GM12878 (cell line): ENCODE measurements around the gene SETBP1. TPM values are rescaled to one million over a fixed set of nuclear protein-coding genes. Genes with fewer than 3 reads are reported as not detected.

Experiments used
- ATAC-seq: fragments of 200-7000 bp; cut with Tn5 transposase; 3 replicates; pipeline ENCODE4 v1.9.1; 2020; ENCODE audit warnings: mild to moderate bottlenecking, moderate library complexity
- BruUV-seq: library from RNA; stranded (reverse); fragments of 400-500 nt; replicated peaks from 2 replicates; lab custom pipeline; 2021; lab: Mats Ljungman, UMichigan
- CTCF ChIA-PET: fragments of 300-600 bp; sonication (Branson Sonifier 250); formaldehyde crosslinking; extraction: SDS; loops from one replicate; lab custom pipeline; 2021; ENCODE audit warnings: inconsistent platforms; lab: Yijun Ruan, JAX
- POLR2A ChIA-PET: fragments of 350-600 bp; formaldehyde crosslinking; extraction: SDS; loops from one replicate; lab custom pipeline; 2021; ENCODE audit warnings: inconsistent platforms; lab: Charles Lee
- RAD21 ChIA-PET: fragments of 300-600 bp; sonication (Branson Sonifier 250); formaldehyde crosslinking; loops from one replicate; lab custom pipeline; 2023; ENCODE audit warnings: antibody characterized with exemption; ENCODE audit not compliant: unreplicated experiment; lab: Charles Lee
- SMC1A ChIA-PET: fragments of 300-600 bp; sonication (Branson Sonifier 250); formaldehyde crosslinking; loops from one replicate; lab custom pipeline; 2023; ENCODE audit not compliant: unreplicated experiment, uncharacterized antibody; lab: Charles Lee
- DNase-seq: peaks from one replicate; pipeline ENCODE4 v3.0.0-alpha.2; 2011; ENCODE audit warnings: low read depth, low spot score
- FAIRE-seq: peaks from 3 replicates; lab custom pipeline; 2011; peaks lifted over from hg19 to GRCh38; lab: Jason Lieb, UNC
- H2AFZ ChIP-seq: 2 replicates; pipeline ENCODE4 v1.6.0; 2011; ENCODE audit warnings: low read depth, low read length, control low read depth; ENCODE audit not compliant: control insufficient read depth
- H3K27ac ChIP-seq: 2 replicates; pipeline ENCODE4 v1.5.1; 2011; ENCODE audit warnings: control low read depth; ENCODE audit not compliant: control insufficient read depth, insufficient read depth
- H3K27me3 ChIP-seq, 2 experiments: replicated peaks in 1 of 2; 2 replicates each; pipeline versions ENCODE4 v1.6.0 to v1.6.1; 2011; ENCODE audit warnings: low read length in 1 of 2; ENCODE audit not compliant: control insufficient read depth in 2 of 2, insufficient read depth in 2 of 2
- H3K36me3 ChIP-seq, 2 experiments: 2 replicates each; pipeline ENCODE4 v1.5.1; 2011; ENCODE audit warnings: low read length in 1 of 2; ENCODE audit not compliant: control insufficient read depth in 2 of 2, insufficient read depth in 2 of 2
- H3K4me1 ChIP-seq: 2 replicates; pipeline ENCODE4 v1.6.1; 2011; ENCODE audit warnings: mild to moderate bottlenecking, low read length, moderate library complexity, mixed read lengths; ENCODE audit not compliant: control insufficient read depth, insufficient read depth
- H3K4me2 ChIP-seq: 2 replicates; pipeline ENCODE4 v1.6.0; 2011; ENCODE audit warnings: control low read depth; ENCODE audit not compliant: control insufficient read depth, insufficient read depth
- H3K4me3 ChIP-seq: fragments of 200-600 bp; sonication (generic); 2 replicates; pipeline ENCODE4 v1.5.1; 2016
- H3K79me2 ChIP-seq: 2 replicates; pipeline ENCODE4 v1.6.0; 2011; ENCODE audit warnings: low read length; ENCODE audit not compliant: control insufficient read depth, insufficient read depth
- H3K9ac ChIP-seq: 2 replicates; pipeline ENCODE4 v1.8.0; 2011; ENCODE audit warnings: low read length, control low read depth, mixed read lengths; ENCODE audit not compliant: control insufficient read depth, insufficient read depth
- H3K9me3 ChIP-seq: replicated peaks from 3 replicates; pipeline ENCODE4 v1.5.1; 2011; ENCODE audit warnings: mild to moderate bottlenecking, low read length; ENCODE audit not compliant: control insufficient read depth, insufficient read depth
- H4K20me1 ChIP-seq: 2 replicates; pipeline ENCODE4 v1.6.0; 2011; ENCODE audit not compliant: control insufficient read depth, insufficient read depth
- ESRRA ChIP-seq: IDR thresholded peaks from 2 replicates; pipeline ENCODE4 v1.6.1; 2012; ENCODE audit warnings: mild to moderate bottlenecking, low read length, improper control_type of control experiment
- MXI1 ChIP-seq: fragments of 150-350 bp; IDR thresholded peaks from 2 replicates; pipeline ENCODE4 v1.6.1; 2011; ENCODE audit warnings: low read depth, mild to moderate bottlenecking, inconsistent platforms, low read length, improper control_type of control experiment
- SP1 ChIP-seq: IDR thresholded peaks from one replicate; pipeline ENCODE4 v1.6.1; 2011; ENCODE audit warnings: low read depth, low read length
- ZNF217 ChIP-seq: fragments of 450-650 bp; IDR thresholded peaks from 2 replicates; pipeline ENCODE4 v1.6.1; 2017; ENCODE audit warnings: antibody characterized with exemption, mild to moderate bottlenecking
- ZNF274 ChIP-seq: IDR thresholded peaks from one replicate; pipeline ENCODE4 v1.8.0; 2011; ENCODE audit not compliant: insufficient read length, insufficient read depth
- in situ Hi-C: fragments of 300-500 bp; cut with MboI; formaldehyde crosslinking; loops from 9 replicates; pipeline ENCODE4 v1.14.3; 2018; ENCODE audit warnings: mixed read lengths
- intact Hi-C: fragments of 100-400 bp; cut with micrococcal nuclease; formaldehyde crosslinking; loops from one replicate; pipeline ENCODE4 v1.14.2; 2022; ENCODE audit not compliant: unreplicated experiment
- polyA plus RNA-seq, 11 experiments: library from polyadenylated mRNA; depleted of rRNA in 4 of 11; unstranded in 6 of 11; stranded (reverse) in 5 of 11; fragments of >200 nt; fragmentation: Nextera tagmentation in 4 of 11; fragmentation: Illumina TruSeq in 1 of 11; extraction: Ambion mirVana in 4 of 11; extraction: Trizol in 1 of 11; gene quantifications; 1 replicate in 1 of 11; 2 replicates in 10 of 11; pipeline versions ENCODE4 v1.2.1 to v1.2.3, GENCODE V29; 2011 to 2016; ENCODE audit warnings: inconsistent platforms in 2 of 11, missing spikeins in 2 of 11, low read depth in 1 of 11
- total RNA-seq, 4 experiments: library from RNA; depleted of rRNA in 3 of 4; stranded (reverse); fragments of >200 nt in 3 of 4; fragmentation: Illumina TruSeq in 1 of 4; extraction: Trizol in 1 of 4; gene quantifications; 2 replicates each; pipeline versions ENCODE4 v1.2.1 to v1.2.3, GENCODE V29; 2013 to 2021
- TF ChIP-seq, protein P1 (sequence below): fragments of 450-650 bp; IDR thresholded peaks from 2 replicates; pipeline ENCODE4 v1.6.1; 2017; ENCODE audit warnings: low read depth, mild to moderate bottlenecking, moderate library complexity

SETBP1 gene
- total and polyA plus RNA-seq, 10 of the 15 experiments (the other 5 are each of a cell fraction or from before 2014, with no cell fraction given), result 0.99 to 29.7 (median 8.3) TPM

GRCh38 chr18:44884431-44884830 is 203.7 kb downstream of the SETBP1 start:
- FAIRE-seq (no peak), ATAC-seq (no peak), DNase-seq (no peak)
- CTCF ChIA-PET, result interaction anchor here (0.7 to 5.2 kb wide), 3 partner anchors 8 to 328 kb away, joined by 3 to 20 read pairs (median 6); no protein-coding TSS in a partner anchor
- Histone ChIP-seq H4K20me1 (no peaks in the 10 kb centered on the region), H3K4me1 (peaks cover 14% of the 10 kb centered on the region), H3K79me2 (no peaks in the 10 kb centered on the region), H3K27ac (no peak overlapping the region), H3K27me3 (no peaks in the 10 kb centered on the region), H3K36me3 (no peaks in the 10 kb centered on the region), H3K4me2 (no peak overlapping the region), H3K9me3 (no peaks in the 10 kb centered on the region), H3K4me3 (no peak overlapping the region), H3K9ac (no peak overlapping the region), H2AFZ (no peak overlapping the region)
- RAD21 ChIA-PET, result interaction anchor here (1.4 kb wide), 1 partner anchor 87 kb away, joined by 4 read pairs; no protein-coding TSS in a partner anchor
- intact Hi-C loops (no loop called here), in situ Hi-C loops (no loop called here)
- POLR2A ChIA-PET, result no interaction called here
- BruUV-seq, result no TSS peak
- TF ChIP-seq MXI1 (no peak), ZNF217 (no peak), ESRRA (no peak), SP1 (no peak), ZNF274 (no peak)
- TF ChIP-seq, protein P1, sequence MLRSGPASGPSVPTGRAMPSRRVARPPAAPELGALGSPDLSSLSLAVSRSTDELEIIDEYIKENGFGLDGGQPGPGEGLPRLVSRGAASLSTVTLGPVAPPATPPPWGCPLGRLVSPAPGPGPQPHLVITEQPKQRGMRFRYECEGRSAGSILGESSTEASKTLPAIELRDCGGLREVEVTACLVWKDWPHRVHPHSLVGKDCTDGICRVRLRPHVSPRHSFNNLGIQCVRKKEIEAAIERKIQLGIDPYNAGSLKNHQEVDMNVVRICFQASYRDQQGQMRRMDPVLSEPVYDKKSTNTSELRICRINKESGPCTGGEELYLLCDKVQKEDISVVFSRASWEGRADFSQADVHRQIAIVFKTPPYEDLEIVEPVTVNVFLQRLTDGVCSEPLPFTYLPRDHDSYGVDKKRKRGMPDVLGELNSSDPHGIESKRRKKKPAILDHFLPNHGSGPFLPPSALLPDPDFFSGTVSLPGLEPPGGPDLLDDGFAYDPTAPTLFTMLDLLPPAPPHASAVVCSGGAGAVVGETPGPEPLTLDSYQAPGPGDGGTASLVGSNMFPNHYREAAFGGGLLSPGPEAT, result no peak
- SMC1A ChIA-PET, result interaction anchor here (0.9 to 4.5 kb wide), 5 partner anchors 8 to 98 kb away, joined by 4 to 24 read pairs (median 8); no protein-coding TSS in a partner anchor
